IPS-NIHi11 (cell line): ENCODE results near the gene NT5E.
"Not testable (repeated sequence)": the region's sequence is repeated elsewhere in the genome, so short reads cannot be mapped to it uniquely, and the experiment has no call there.

Source experiments
- DNase-seq: peaks from one replicate; pipeline ENCODE4 v3.0.0; 2012; ENCODE audit warnings: mixed read lengths, low spot score

Gene NT5E

DNA sequence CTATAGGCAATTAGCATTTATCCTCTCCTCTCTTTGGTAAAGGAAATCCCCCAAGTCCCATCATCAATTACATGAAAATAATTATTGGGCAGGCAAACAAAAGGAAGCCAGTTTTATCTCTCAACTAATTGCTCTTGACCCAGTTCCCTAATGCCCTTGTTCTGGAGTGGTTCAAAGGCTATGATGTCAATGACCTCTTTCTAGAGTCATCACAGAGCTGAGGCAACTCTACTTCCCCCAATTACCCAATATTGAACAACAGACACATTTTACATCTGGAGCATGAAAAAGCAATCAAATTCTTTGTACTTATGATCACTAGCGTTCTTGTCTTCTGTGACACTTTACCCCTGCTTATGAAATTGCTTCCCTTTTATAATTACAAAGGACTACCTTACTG, 43.5 kb downstream of the NT5E start:
- no peak for DNase-seq

DNA sequence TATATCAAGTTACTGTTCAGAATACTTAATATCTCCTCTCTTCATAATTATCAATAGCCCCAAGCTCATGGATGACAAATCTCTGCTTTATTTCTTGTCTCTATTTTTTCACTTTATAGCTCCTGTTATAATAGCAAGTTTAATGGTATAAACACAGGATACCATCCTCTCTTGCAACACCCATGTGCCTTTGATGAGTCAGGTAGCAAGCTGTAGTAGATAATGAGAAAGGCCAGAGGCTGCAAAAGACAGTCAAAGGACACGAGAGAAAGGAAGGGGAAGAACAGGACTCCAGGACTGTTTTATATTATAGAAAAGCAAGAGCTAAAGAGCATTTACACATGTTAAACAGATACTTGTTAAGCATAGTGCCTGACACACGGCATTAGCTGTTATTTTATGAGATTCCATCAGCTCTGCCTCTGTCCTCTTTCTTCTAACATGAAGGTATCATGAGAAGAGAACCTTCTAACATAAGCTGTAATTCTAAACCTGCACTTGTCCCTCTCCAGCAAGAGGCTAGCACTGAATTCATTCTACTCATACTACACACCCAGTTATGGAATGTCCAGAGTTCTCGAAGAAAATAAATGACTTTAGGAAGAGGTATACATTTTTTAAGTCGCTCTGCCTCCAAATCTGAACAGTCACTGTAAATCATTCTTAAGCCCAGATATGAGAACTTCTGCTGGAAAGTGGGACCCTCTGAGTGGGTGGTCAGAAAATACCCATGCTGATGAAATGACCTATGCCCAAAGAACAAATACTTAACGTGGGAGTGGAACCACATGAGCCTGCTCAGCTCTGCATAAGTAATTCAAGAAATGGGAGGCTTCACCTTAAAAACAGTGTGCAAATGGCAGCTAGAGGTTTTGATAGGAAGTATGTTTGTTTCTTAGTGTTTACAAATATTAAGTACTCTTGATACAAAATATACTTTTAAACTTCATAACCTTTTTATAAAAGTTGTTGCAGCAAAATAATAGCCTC, 45.0 kb downstream of the NT5E start:
- DNase-seq, result no peak

DNA sequence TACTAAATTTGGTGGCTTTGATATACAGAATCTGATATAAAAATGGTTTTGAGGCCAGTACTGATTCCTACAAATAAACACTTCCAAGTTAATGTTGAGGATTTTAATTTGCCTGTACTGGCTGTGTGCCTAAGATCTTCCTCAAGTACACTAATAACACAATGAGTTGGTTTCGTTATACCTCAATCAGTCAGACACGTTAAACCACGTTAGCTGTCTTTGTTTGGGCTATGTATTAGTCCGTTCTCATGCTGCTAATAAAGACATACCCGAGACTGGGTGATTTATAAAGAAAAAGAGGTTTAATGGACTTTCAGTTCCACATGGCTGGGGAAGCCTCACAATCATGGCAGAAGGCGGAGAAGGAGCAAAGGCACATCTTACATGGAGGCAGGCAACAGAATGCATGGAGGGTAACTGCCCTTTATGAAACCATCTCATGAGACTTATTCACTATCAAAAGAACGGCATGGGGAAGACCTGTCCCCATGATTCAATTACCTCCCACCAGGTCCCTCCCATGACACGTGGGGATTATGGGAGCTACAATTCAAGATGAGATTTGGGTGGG, 46.2 kb downstream of the NT5E start:
- DNase-seq, result no peak

DNA sequence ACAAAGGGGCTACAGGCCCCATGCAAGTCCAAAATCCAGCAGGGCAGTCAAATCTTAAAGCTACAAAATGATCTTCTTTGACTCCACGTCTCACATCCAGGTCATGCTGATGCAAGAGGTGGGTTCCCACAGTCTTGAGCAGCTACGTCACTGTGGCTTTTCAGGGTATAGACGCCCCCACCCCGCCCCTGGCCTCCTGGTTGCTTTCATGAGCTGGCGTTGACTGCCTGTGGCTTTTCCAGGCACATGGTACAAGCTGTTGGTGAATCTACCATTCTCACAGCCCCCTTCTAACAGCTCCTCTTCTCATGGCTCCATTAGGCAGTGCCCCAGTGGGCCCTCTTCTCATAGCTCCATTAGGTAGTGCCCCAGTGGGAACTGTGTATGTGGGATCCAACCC, 47.0 kb downstream of the NT5E start:
- no peak for DNase-seq

DNA sequence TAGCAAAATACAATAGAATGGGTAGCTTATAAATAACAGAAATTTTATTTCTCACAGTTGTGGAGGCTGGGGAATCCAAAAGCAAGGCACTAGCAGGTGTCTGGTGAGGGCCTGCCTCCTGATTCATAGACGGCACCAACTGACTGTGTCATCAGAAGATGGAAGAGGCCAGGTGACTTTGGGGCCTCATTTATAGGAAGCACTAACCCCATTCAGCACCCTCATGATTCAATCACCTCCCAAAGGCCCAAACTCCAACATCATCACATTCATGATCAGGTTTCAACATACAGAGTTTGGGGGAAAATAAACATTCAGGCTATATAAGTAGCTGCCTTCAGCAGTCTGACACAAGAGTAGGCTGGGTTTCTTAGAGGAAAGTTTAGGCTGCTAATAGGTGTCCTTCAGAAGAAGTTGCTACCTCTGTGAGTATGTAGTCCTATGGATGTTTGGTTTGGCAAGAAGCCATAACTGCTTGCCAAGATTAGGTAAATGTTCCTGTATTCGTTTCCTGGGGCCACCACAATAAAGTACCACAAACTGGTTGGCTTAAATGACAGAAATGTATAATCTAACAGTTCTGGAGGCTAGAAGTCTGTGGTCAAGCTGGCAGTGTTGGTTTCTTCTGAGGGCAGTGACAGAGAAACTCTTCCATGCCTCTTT, 48.8 kb downstream of the NT5E start:
- DNase-seq, result no peak

DNA sequence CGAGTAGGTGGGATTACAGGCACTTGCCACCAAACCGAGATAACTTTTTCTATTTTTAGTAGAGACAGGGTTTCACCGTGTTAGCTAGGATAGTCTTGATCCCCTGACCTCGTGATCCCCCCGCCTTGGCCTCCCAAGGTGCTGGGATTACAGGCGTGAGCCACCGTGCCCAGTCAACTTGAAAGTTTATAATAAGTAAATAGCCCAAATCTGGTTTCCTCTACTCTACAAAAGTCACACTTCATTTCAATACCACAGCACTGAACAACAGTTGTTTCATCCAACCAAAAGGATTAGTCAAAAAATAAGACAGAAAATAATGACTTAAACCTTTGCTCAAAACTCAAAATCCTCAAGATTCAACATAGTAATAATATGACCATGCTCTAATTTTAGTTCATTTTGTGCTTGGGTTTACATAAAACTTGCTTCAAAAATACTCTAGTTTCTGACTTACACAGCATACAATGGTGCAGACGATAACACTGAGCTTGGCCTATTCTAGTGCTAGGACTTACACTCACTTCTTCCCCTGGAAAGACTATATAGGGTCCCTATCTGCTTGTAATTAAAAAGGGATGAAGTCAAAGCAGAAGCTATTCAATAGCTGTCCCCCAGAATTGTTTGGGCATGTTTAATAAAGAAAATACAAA, 56.7 kb downstream of the NT5E start:
- no peak for DNase-seq

DNA sequence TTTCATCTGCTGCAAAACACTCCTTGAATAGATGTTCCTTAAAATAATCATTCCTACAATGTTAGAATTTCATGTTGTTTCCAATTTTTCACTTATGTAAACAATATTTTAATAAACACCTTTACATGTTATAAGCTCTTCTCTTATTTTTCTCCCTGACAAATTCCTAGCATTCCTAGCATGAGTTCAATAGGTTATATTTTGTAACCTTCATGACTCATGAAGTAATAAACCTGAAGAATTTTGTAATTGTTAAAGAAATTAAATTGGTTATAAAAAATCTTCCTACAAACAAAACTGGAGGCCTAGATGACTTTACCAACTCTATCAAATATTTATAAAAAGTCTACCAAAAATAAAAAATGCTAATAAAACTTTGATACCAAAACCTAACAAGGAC, 66.3 kb downstream of the NT5E start:
- no peak for DNase-seq

DNA sequence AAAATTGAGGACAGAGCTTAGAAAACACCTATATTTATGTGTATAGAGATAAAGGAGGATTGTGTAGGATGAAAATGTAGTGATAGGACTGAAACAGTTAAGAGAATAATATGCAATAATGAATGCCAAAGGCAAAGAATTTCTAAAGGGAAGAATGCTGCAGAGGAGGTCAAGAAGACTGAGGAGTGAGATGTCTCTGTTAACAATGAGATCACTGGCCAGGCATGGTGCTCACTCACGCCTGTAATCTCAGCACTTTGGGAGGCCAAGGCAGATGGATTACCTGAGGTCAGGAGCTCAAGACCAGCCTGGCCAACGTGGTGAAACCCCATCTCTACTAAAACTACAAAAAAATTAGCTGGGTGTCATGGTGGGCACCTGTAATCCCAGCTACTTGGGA, 74.4 kb downstream of the NT5E start:
- not testable (repeated sequence) for DNase-seq

DNA sequence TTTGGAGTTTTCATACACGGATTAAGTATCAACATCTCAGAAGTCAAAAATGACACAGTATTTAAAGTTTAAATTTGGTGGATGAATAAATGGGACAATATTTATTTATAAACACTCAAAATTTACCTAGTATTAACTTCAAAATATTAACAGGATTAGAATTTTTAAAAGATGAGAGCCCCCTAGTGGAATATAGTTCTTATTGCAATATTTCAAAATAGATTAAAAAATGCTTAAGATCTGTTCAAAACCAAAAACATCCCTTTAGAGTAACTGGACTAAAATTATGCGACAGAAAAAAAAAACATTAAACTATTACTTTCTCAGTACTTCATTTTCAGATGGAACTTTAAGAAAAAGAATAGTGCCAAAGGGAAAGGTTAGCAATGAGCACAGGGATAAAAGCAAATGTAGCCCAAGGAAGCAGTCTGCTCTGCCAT, 87.2 kb downstream of the NT5E start:
- no peak for DNase-seq

DNA sequence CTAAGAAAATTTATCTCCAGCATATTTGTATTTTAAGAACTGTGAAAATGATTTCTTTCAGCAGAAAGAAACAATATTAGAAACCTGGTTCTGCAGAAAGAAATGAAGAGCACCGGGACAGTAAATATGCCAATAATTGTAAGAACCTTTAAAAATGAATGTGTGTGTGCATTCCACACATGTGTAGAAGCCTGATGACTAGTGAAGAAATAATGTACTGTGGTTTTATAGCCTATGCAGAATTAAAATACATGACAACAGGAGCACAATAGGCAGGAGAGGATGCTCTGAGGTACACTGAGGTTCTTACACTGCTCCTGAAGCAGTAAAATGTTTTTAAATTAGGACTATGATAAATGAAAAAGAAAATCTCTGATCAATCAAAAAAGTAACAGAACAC, 94.9 kb downstream of the NT5E start:
- no peak for DNase-seq
